Epithelial cell of proximal tubule (primary cell): Measurements from ENCODE around the gene PTPRC. TPM values are rescaled to one million over a fixed set of nuclear protein-coding genes. Genes with fewer than 3 reads are reported as not detected.

Experiments
- DNase-seq: peaks from one replicate; pipeline ENCODE4 v3.0.0-alpha.2; 2011; ENCODE audit warnings: low read depth
- H3K4me3 ChIP-seq: 2 replicates; pipeline ENCODE4 v1.5.1; 2011; ENCODE audit warnings: low read depth, mild to moderate bottlenecking, low read length
- total RNA-seq: library from RNA; depleted of rRNA; stranded (reverse); fragments of >200 nt; gene quantifications from 2 replicates; pipeline ENCODE4 v1.2.3, GENCODE V29; 2015
- TF ChIP-seq, protein P1 (sequence below): conservative IDR thresholded peaks from 2 replicates; pipeline ENCODE4 v1.5.1; 2012; ENCODE audit warnings: low read depth, mild to moderate bottlenecking, low read length

The PTPRC gene
- total RNA-seq, 1 donor from 2014 or later = not detected

DNA sequence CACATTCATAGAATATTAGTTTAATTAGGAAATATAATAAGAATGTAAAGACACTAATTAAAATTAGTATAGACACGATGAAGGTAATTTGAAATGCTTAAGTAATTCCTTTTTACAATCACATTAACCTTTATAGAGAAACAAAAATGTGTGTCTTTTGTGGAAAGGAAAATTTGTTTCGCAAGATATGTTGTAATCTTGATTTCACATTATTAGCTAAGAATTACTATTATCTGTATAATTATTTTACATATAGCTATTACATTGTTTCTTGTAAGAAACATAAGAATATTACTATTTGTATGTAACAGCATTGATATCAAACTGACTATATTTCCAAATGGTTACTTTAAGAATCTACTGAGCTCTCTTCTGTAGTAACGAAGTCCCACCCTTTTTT is 111.2 kb downstream of the PTPRC start:
- no peak for DNase-seq
- no peak overlapping the region for H3K4me3 ChIP-seq
- TF ChIP-seq, protein P1, sequence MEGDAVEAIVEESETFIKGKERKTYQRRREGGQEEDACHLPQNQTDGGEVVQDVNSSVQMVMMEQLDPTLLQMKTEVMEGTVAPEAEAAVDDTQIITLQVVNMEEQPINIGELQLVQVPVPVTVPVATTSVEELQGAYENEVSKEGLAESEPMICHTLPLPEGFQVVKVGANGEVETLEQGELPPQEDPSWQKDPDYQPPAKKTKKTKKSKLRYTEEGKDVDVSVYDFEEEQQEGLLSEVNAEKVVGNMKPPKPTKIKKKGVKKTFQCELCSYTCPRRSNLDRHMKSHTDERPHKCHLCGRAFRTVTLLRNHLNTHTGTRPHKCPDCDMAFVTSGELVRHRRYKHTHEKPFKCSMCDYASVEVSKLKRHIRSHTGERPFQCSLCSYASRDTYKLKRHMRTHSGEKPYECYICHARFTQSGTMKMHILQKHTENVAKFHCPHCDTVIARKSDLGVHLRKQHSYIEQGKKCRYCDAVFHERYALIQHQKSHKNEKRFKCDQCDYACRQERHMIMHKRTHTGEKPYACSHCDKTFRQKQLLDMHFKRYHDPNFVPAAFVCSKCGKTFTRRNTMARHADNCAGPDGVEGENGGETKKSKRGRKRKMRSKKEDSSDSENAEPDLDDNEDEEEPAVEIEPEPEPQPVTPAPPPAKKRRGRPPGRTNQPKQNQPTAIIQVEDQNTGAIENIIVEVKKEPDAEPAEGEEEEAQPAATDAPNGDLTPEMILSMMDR = no peak

- no peak for DNase-seq
- TF ChIP-seq, protein P1 = no peak
- no peak overlapping the region for H3K4me3 ChIP-seq
Measured at GRCh38 chr1:198751741-198752140, 112.9 kb downstream of the PTPRC start.

DNA sequence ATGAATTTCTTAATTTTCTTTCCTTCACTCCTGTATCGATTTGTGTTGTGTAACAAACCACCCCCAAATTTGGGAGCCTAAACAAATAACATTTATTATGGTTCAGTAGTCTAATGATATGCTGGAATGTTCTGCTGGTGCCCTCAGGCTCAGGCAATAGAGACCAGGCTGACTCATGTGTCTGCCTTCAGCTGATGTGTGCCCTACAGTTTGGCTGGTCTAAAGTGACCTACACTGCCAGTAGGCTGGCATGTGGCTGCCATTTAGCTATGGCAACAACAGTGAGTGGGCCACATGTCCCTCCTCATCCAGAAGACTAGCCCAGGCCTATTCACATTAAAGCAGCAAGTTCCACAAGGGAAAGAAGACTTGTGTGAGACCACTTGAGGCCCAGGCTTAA is 115.8 kb downstream of the PTPRC start:
- TF ChIP-seq, protein P1 = no peak
- no peak overlapping the region for H3K4me3 ChIP-seq
- no peak for DNase-seq

- TF ChIP-seq, protein P1 = no peak
- DNase-seq = no peak
- no peak overlapping the region for H3K4me3 ChIP-seq
Measured at GRCh38 chr1:198755715-198756114, 116.9 kb downstream of the PTPRC start.

DNA sequence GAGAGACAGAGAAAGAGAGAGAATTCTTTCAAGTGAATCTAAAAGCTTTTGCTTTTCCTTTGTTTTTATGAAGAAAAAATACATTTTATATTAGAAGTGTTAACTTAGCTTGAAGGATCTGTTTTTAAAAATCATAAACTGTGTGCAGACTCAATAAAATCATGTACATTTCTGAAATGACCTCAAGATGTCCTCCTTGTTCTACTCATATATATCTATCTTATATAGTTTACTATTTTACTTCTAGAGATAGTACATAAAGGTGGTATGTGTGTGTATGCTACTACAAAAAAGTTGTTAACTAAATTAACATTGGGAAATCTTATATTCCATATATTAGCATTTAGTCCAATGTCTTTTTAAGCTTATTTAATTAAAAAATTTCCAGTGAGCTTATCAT is 117.6 kb downstream of the PTPRC start:
- no peak overlapping the region for H3K4me3 ChIP-seq
- TF ChIP-seq, protein P1 = no peak
- no peak for DNase-seq

GRCh38 chr1:198761859-198762616 is 123.2 kb downstream of the PTPRC start:
- TF ChIP-seq, protein P1 = no peak
- H3K4me3 ChIP-seq = no peak overlapping the region
- no peak for DNase-seq

GRCh38 chr1:198763298-198763714 is 124.5 kb downstream of the PTPRC start:
- DNase-seq = no peak
- TF ChIP-seq, protein P1 = no peak
- H3K4me3 ChIP-seq = no peak overlapping the region
